22Rv1 (cell line): ENCODE results near the gene SMPD2.

ENCODE experiments used
- H3K27ac ChIP-seq: fragments of 450-650 bp; 2 replicates; pipeline ENCODE4 v1.5.1; 2017
- ZFX ChIP-seq: fragments of 450-650 bp; IDR thresholded peaks from 2 replicates; pipeline ENCODE4 v1.6.1; 2017; ENCODE audit warnings: antibody characterized with exemption, borderline replicate concordance
- TF ChIP-seq, protein P1 (sequence below): fragments of 450-650 bp; IDR thresholded peaks from 2 replicates; pipeline ENCODE4 v1.5.1; 2017; ENCODE audit warnings: mild to moderate bottlenecking

Gene SMPD2

GRCh38 chr6:109440331-109441068 lies at the start of gene SMPD2, which contains the start of gene PPIL6:
SMPD2 (plus strand) TSS chr6:109440724; CDS start chr6:109441122, 398 bp downstream.
PPIL6 (minus strand) TSS chr6:109440628; CDS start chr6:109440590, 38 bp downstream.
- peak within 1 kb of the TSS; percentile 72 for H3K27ac ChIP-seq
- no peak for TF ChIP-seq ZFX
- TF ChIP-seq, protein P1, sequence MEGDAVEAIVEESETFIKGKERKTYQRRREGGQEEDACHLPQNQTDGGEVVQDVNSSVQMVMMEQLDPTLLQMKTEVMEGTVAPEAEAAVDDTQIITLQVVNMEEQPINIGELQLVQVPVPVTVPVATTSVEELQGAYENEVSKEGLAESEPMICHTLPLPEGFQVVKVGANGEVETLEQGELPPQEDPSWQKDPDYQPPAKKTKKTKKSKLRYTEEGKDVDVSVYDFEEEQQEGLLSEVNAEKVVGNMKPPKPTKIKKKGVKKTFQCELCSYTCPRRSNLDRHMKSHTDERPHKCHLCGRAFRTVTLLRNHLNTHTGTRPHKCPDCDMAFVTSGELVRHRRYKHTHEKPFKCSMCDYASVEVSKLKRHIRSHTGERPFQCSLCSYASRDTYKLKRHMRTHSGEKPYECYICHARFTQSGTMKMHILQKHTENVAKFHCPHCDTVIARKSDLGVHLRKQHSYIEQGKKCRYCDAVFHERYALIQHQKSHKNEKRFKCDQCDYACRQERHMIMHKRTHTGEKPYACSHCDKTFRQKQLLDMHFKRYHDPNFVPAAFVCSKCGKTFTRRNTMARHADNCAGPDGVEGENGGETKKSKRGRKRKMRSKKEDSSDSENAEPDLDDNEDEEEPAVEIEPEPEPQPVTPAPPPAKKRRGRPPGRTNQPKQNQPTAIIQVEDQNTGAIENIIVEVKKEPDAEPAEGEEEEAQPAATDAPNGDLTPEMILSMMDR, result no peak; the same call in 1 of the 2 replicates

- TF ChIP-seq, protein P1, result no peak
- no peak for TF ChIP-seq ZFX
- H3K27ac ChIP-seq, result no peak overlapping the region
Observed at GRCh38 chr6:109393157-109393885, 47.2 kb upstream of the SMPD2 start.

GRCh38 chr6:109393886-109394281 lies 46.6 kb upstream of the SMPD2 start:
- no peak overlapping the region for H3K27ac ChIP-seq
- no peak for TF ChIP-seq ZFX
- TF ChIP-seq, protein P1, result no peak

- TF ChIP-seq ZFX, result no peak
- TF ChIP-seq, protein P1, result no peak
- H3K27ac ChIP-seq, result no peak overlapping the region
Observed at GRCh38 chr6:109396046-109396718, 44.3 kb upstream of the SMPD2 start.

- H3K27ac ChIP-seq, result no peak overlapping the region
- no peak for TF ChIP-seq ZFX
- TF ChIP-seq, protein P1, result peak; percentile 64
Observed at GRCh38 chr6:109397020-109397419, 43.5 kb upstream of the SMPD2 start.

- no peak for TF ChIP-seq ZFX
- TF ChIP-seq, protein P1, result no peak
- H3K27ac ChIP-seq, result no peak overlapping the region
Observed at GRCh38 chr6:109406196-109406595, 34.3 kb upstream of the SMPD2 start.
